ENCODE measurements around the gene KRT78. TPM values are rescaled to one million over a fixed set of nuclear protein-coding genes. Genes with fewer than 3 reads are reported as not detected.

Gene KRT78
- total and polyA plus RNA-seq, 9 donors = 0.05 to 2.8 (median 0.79) TPM; not detected in 6

DNA sequence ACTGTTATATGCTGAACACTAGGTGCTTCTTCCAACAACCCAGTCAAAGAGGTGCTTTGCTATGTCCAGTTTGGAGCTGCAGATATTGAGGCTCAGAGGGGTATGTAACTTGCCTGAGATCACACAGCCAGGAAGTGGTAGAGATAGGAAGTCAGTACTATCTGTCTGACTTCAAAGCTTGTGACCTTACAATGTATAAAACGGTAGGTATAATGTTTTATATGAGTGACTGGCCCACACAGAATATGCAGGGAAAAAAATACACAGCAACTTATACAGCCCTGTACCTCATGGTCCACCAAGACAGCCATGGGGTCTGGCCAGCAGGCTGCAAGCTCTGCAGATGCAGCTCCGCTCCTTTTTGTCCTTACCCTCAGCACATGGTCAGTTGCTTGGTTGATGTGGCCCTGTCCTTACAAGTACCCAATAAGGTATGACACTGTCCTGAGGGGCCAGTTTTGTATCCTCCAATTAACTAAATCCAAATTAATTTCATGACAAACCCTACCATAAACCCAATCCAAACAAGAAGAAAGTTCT is 31.0 kb downstream of the KRT78 start:
- no peak overlapping the region for H3K27ac ChIP-seq (ENCODE audit: low read length)
- H3K9me3 ChIP-seq (replicated peaks; ENCODE audit: control insufficient read depth, low read depth, low read length) = no peaks in the 10 kb centered on the region
- no peaks in the 10 kb centered on the region for H3K36me3 ChIP-seq (ENCODE audit: control insufficient read depth, insufficient read depth, low read length)
- no peak overlapping the region for H3K4me3 ChIP-seq (ENCODE audit: low read length)
- no peak for DNase-seq
- WGBS (ENCODE audit: insufficient coverage) = 78% methylated on average over 1 of the region's 2 CpGs
- peaks cover 12% of the 10 kb centered on the region for H3K4me1 ChIP-seq (ENCODE audit: control insufficient read depth, insufficient read depth, low read length)
- H3K27me3 ChIP-seq (ENCODE audit: control insufficient read depth, insufficient read depth, low read length) = peaks cover 6% of the 10 kb centered on the region

DNA sequence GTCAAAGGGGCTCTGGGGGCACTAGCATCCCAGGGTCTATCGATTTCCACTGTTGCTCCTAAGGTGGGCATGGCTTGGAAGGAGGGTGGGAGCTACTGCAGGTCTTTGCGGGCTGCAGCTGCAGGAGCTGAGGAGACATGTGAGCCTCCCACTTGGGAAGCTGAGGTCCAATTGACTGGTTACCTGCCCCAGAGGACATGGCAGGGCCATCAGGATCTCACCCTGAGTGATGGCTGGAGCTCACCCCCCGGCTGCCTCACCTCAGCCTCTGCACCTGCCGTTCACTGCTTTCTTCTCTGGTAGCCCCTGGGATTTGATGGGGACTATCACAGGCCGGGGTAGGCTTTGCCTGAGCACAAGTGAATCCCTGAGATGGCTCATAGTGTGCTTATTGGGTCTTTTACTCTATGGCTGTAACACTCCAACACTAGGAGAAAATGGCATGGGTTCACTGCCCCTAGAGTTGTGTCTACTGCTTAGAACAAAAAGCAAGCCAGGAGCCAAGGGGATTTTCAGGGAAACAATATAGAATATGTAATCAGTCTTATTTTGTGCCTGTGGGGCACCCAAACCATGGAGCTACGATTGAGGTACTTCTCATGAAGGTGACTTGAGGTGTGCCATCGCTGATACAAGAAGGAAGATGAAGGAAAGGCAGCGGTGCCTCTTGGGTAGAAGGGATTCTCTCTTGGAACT is 31.6 kb downstream of the KRT78 start:
- DNase-seq = no peak
- no peaks in the 10 kb centered on the region for H3K36me3 ChIP-seq (ENCODE audit: control insufficient read depth, insufficient read depth, low read length)
- H3K4me3 ChIP-seq (ENCODE audit: low read length) = no peak overlapping the region
- 83% methylated on average over 6 of the region's 8 CpGs for WGBS (ENCODE audit: insufficient coverage)
- peaks cover 6% of the 10 kb centered on the region for H3K27me3 ChIP-seq (ENCODE audit: control insufficient read depth, insufficient read depth, low read length)
- no peaks in the 10 kb centered on the region for H3K9me3 ChIP-seq (replicated peaks; ENCODE audit: control insufficient read depth, low read depth, low read length)
- H3K4me1 ChIP-seq (ENCODE audit: control insufficient read depth, insufficient read depth, low read length) = peaks cover 11% of the 10 kb centered on the region
- no peak overlapping the region for H3K27ac ChIP-seq (ENCODE audit: low read length)

DNA sequence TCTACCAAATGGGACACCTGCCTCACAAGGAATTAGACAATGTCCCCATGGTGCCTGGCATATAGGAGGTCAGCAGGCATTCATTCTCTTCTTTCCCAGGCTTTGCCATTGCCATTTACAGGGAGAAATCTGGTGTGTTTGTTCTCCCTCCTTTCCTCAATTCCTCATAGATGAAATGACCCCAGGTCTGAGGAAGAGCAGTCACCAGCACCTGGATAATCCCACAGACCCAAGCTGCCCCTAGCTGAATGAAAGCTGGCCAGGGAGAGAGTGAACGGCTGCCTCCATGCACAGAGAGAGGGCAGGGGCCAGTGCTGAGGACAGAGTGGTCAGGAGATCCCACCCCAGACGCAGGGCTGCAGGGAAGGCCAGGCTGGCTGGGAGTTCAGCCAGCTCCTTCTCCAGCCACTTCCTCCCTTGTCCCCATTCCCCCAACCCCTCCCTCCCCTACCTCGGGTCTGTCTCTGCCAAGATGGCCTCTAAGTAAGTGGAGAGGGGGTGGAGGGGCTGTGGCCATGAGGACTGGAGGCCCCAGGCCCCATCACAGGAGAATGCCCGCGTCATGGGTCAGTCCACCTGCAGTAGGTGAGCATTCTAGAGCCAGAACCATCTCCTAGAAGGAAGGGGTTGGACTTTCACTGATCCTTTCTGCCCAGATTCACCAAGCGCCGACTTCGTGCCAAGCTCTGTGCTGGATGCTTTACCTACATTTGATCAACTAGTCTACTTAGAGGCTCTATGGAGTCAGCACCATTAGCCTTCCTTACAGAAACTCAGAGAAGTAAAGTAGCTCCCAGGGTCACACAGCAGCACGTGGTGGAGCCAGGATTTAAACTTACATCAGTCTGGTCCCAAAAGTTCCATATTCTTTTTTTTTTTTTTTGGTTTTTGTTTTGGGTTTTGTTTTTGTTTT is 32.9 kb downstream of the KRT78 start:
- peak; percentile 15 for DNase-seq
- Histone ChIP-seq H3K36me3 (ENCODE audit: control insufficient read depth, insufficient read depth, low read length) (no peaks in the 10 kb centered on the region), H3K27ac (ENCODE audit: low read length) (no peak overlapping the region), H3K4me3 (ENCODE audit: low read length) (no peak overlapping the region), H3K4me1 (ENCODE audit: control insufficient read depth, insufficient read depth, low read length) (peaks cover 7% of the 10 kb centered on the region), H3K27me3 (ENCODE audit: control insufficient read depth, insufficient read depth, low read length) (peaks cover 11% of the 10 kb centered on the region), H3K9me3 (replicated peaks; ENCODE audit: control insufficient read depth, low read depth, low read length) (no peaks in the 10 kb centered on the region)
- 94% methylated on average over 4 of the region's 9 CpGs for WGBS (ENCODE audit: insufficient coverage)

DNA sequence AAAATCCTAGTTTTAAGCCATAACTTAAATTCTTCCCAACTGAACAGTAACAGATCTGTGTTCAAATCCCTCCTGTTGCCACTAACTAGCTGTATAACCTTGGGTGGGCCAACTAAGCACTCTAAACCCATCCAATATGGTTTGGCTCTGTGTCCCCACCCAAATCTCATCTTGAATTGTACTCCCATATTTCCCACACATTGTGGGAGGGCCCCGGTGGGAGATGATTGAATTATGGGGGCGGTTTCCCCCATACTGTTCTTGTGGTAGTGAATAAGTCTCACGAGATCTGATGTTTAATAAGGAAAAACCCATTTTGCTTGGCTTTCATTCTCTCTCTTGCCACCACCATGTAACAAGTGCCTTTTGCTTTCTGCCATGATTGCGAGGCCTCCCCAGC is 33.6 kb downstream of the KRT78 start:
- DNase-seq = no peak
- H3K27ac ChIP-seq (ENCODE audit: low read length) = no peak overlapping the region
- no peaks in the 10 kb centered on the region for H3K9me3 ChIP-seq (replicated peaks; ENCODE audit: control insufficient read depth, low read depth, low read length)
- H3K27me3 ChIP-seq (ENCODE audit: control insufficient read depth, insufficient read depth, low read length) = peaks cover 13% of the 10 kb centered on the region
- 86% methylated on average over 1 of the region's 4 CpGs for WGBS (ENCODE audit: insufficient coverage)
- peaks cover 7% of the 10 kb centered on the region for H3K4me1 ChIP-seq (ENCODE audit: control insufficient read depth, insufficient read depth, low read length)
- no peak overlapping the region for H3K4me3 ChIP-seq (ENCODE audit: low read length)
- H3K36me3 ChIP-seq (ENCODE audit: control insufficient read depth, insufficient read depth, low read length) = no peaks in the 10 kb centered on the region

DNA sequence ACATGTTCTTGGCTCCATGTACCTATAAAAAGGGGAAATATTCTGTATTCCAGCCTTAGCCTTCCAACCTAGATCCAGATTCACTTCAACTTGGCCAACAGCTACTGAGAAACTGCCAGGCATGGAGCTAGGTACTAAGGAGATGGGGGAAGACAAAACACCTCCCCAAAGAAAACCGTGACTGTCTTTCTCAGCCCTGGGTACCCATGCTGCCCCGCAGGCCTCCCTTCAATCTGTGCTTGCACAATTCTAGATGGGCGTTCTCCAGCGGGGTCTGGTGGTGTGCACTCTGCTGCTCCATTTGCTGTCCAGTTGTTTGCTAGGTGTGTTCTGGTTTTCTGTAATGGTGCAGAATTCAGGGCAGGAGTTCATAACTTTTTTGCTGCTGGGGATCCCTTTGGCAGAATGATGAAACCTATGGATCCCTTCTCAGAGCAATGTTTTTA is 34.1 kb downstream of the KRT78 start:
- H3K4me3 ChIP-seq (ENCODE audit: low read length) = no peak overlapping the region
- peaks cover 13% of the 10 kb centered on the region for H3K27me3 ChIP-seq (ENCODE audit: control insufficient read depth, insufficient read depth, low read length)
- no CpG with 5 or more reads among the region's 4 CpGs for WGBS (ENCODE audit: insufficient coverage)
- no peaks in the 10 kb centered on the region for H3K36me3 ChIP-seq (ENCODE audit: control insufficient read depth, insufficient read depth, low read length)
- peak; percentile 5 for DNase-seq
- H3K9me3 ChIP-seq (replicated peaks; ENCODE audit: control insufficient read depth, low read depth, low read length) = no peaks in the 10 kb centered on the region
- no peak overlapping the region for H3K27ac ChIP-seq (ENCODE audit: low read length)
- peaks cover 7% of the 10 kb centered on the region for H3K4me1 ChIP-seq (ENCODE audit: control insufficient read depth, insufficient read depth, low read length)

DNA sequence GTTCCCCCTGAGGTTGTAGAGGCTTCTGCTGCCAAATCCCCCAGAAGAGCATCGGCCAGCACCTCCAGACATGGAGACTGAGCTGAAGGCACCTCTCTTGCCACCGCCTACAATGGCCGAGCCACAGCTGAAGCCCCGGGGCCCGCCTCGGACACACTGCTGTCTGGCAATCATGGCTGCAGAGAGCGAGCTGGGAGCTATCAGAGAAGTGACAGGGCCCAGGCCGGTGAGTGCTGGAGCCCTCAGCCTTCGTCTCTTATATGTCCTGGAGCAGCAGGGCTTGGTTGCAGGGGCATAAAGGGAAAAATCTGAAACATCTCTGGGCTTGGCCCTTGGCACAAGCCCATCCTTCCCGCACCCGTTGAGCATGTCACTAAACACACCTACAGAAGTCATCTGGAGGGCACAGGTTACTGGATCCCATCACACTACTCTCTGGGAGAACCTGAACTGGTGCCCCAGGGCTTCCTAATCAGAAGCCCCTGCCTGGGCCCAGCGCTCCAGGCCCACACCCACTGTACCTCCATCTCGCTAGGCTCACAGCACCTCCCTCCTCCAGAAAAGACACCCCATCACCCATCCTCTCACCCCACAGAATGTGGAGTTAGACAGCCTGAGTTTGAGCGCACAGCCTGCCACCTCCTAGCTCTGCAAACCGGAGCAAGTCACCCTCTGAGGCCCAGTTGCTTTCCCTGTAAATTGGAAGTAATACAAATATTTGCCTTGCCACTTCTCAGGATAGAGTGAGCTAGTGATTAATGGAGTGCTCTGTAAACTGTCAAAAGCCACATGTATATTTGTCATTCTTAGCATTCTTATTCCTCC is 34.7 kb downstream of the KRT78 start, which contains the start of gene KRT4:
TSS of gene KRT4 (minus strand) at position 232 of the 825 bp plus-strand sequence. CDS start at position 174, 58 bp downstream.
- H3K9me3 ChIP-seq (replicated peaks; ENCODE audit: control insufficient read depth, low read depth, low read length) = no peaks in the 10 kb centered on the region
- no peaks in the 10 kb centered on the region for H3K36me3 ChIP-seq (ENCODE audit: control insufficient read depth, insufficient read depth, low read length)
- H3K4me1 ChIP-seq (ENCODE audit: control insufficient read depth, insufficient read depth, low read length) = peaks cover 7% of the 10 kb centered on the region
- 74% methylated on average over 10 of the region's 15 CpGs for WGBS (ENCODE audit: insufficient coverage)
- peaks cover 15% of the 10 kb centered on the region for H3K27me3 ChIP-seq (ENCODE audit: control insufficient read depth, insufficient read depth, low read length)
- no peak within 1 kb of the TSS for H3K27ac ChIP-seq (ENCODE audit: low read length)
- H3K4me3 ChIP-seq (ENCODE audit: low read length) = no peak within 1 kb of the TSS
- no peak for DNase-seq

DNA sequence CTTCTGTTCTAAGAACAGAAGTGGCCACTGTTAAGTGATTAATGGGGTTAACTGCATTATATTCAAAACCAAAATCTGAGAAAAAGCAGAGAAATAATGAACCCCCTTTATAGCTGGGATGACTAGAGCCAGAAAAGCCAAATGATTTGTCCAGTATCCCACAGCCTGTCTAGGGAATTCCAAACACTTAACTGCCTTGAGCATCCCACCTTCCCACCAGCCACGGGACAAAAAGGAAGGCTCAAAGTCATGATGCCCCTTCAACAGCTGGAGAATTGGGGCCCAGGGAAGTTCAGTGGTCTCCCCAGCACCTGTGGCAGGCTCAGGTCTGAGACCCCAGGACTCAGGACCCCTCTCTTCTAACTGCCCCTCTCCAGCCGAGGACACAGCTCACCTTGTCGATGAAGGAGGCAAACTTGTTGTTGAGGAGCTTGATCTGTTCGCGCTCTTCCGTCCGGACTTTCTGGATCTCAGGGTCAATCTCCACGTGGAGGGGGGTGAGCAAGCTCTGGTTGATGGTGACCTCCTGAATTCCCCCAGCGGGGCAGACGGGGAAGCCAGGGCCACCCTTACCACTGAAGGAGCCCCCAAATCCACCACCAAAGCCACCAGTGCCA is 35.5 kb downstream of the KRT78 start:
- Histone ChIP-seq H3K4me1 (ENCODE audit: control insufficient read depth, insufficient read depth, low read length) (peaks cover under 1% of the 10 kb centered on the region), H3K27ac (ENCODE audit: low read length) (no peak overlapping the region), H3K36me3 (ENCODE audit: control insufficient read depth, insufficient read depth, low read length) (no peaks in the 10 kb centered on the region), H3K27me3 (ENCODE audit: control insufficient read depth, insufficient read depth, low read length) (peaks cover 15% of the 10 kb centered on the region), H3K4me3 (ENCODE audit: low read length) (no peak overlapping the region), H3K9me3 (replicated peaks; ENCODE audit: control insufficient read depth, low read depth, low read length) (no peaks in the 10 kb centered on the region)
- WGBS (ENCODE audit: insufficient coverage) = no CpG with 5 or more reads among the region's 10 CpGs
- no peak for DNase-seq

DNA sequence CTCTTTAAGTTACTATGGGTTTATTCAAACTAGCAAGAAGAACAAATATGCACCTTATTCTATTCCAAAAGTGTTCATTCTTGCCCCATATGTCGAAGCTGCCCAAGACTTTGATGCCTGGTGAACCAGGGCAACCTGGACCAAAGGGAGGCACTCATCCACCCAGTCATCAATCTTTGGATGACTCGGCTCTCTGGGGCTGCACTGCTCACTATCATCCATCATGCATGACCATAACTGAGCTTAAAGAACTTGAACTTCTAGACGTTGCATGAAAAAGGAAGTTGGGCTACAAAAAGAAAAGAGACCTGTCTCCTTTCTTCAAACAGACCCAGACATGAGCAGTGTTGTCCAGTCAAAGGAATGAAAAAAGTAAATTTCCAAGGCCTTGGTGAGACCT is 36.0 kb downstream of the KRT78 start:
- Histone ChIP-seq H3K4me1 (ENCODE audit: control insufficient read depth, insufficient read depth, low read length) (no peaks in the 10 kb centered on the region), H3K4me3 (ENCODE audit: low read length) (no peak overlapping the region), H3K27ac (ENCODE audit: low read length) (no peak overlapping the region), H3K36me3 (ENCODE audit: control insufficient read depth, insufficient read depth, low read length) (no peaks in the 10 kb centered on the region), H3K27me3 (ENCODE audit: control insufficient read depth, insufficient read depth, low read length) (peaks cover 18% of the 10 kb centered on the region), H3K9me3 (replicated peaks; ENCODE audit: control insufficient read depth, low read depth, low read length) (no peaks in the 10 kb centered on the region)
- DNase-seq = no peak
- WGBS (ENCODE audit: insufficient coverage) = 80% methylated on average over 1 of the region's 3 CpGs

DNA sequence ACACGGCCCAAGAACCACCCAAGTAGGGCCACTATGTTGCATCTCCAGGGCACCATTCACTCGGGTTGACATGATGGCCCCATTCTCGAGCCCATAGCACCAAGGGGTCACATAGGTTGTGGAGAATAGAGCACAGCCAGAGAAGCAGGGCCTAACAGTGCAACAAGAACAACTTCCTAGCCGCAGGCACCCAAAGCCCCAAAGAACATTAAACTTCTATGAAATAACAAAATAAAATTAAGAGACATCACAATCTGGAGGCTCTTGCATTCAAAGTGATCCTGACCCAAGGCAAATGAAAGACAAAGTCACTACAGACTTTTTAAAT is 36.8 kb downstream of the KRT78 start:
- Histone ChIP-seq H3K4me3 (ENCODE audit: low read length) (no peak overlapping the region), H3K27ac (ENCODE audit: low read length) (no peak overlapping the region), H3K27me3 (ENCODE audit: control insufficient read depth, insufficient read depth, low read length) (peaks cover 24% of the 10 kb centered on the region), H3K9me3 (replicated peaks; ENCODE audit: control insufficient read depth, low read depth, low read length) (no peaks in the 10 kb centered on the region), H3K4me1 (ENCODE audit: control insufficient read depth, insufficient read depth, low read length) (no peaks in the 10 kb centered on the region), H3K36me3 (ENCODE audit: control insufficient read depth, insufficient read depth, low read length) (no peaks in the 10 kb centered on the region)
- no peak for DNase-seq
- WGBS (ENCODE audit: insufficient coverage) = 76% methylated on average over 3 of the region's 4 CpGs
